ENCODE data around the gene FOXP3.
"Not testable (repeated sequence)": the region's sequence is repeated elsewhere in the genome, so short reads cannot be mapped to it uniquely, and the experiment has no call there.

Gene FOXP3

GRCh38 chrX:49264460-49264859 is at the start of gene FOXP3:
Gene FOXP3 (minus strand): TSS chrX:49264710. CDS start chrX:49258505, 6,205 bp downstream.
- no peak for DNase-seq

- no peak for DNase-seq
Measured at GRCh38 chrX:49312176-49312575, 47.7 kb upstream of the FOXP3 start.

GRCh38 chrX:49310371-49310770 is 45.9 kb upstream of the FOXP3 start:
- DNase-seq: no peak

DNA sequence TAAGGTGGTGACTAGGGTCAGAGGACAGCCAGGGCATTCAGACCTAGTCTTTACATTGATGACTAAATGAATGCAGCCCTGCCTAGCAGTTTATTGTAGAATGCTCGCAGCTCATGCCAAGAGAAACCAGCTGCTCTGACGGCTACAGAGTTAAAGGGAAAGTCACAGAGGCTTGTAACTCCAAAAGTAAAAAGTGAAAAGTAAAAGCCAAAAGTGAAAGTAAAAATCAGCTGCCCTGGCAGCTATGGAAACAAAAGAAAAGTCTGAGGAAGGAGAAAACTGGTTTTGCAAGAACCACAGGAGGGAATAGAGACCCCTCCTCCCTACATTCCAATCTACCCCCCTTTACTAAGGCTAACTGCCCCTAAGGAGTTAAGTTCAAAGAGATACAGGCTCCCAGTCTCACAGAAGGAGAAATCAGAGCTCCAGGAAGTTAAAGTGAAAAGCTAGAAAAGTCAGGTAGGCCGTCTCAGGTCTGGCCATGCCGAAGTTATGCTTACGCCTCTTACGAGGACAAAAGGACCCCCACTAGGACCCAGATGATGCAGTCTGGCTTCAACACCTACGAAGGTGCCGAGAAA is 45.0 kb upstream of the FOXP3 start:
- DNase-seq: peak in 3 of 6 experiments; percentile 39 to 72 (median 66)

DNA sequence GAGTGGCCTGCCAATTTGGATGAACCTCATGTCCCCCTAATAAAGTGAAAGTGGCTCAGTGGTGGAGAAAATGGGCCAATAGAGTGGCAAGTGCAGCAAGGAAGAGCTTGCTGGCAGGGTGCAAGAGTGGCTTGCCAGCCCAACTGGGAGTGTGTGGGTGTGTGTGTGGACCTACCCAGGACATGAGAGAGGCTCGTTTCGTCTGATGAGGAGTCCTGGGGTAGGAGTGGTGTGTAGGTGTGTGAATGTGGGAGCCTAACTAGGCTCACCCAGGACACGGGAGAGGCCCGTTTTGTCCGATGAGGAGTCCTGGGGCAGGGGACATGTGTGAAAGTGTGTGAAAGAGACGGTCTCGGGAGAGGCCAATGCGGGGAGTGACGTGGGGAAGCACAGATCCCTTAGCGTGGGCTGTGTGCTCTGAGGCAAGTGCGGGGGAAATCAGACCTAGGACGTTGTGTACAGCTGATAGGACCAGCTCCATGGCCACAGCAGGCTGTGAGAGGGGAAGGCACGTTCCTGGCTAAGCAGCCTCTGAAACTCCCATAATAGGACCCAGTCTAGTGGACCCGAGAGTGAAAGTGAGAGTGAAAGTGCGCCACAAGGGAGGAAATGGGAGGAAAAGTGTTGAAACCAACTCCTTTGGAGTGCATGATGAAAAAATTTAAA is 44.2 kb upstream of the FOXP3 start:
- DNase-seq: peak in 4 of 6 experiments; percentile 2 to 72 (median 33)

DNA sequence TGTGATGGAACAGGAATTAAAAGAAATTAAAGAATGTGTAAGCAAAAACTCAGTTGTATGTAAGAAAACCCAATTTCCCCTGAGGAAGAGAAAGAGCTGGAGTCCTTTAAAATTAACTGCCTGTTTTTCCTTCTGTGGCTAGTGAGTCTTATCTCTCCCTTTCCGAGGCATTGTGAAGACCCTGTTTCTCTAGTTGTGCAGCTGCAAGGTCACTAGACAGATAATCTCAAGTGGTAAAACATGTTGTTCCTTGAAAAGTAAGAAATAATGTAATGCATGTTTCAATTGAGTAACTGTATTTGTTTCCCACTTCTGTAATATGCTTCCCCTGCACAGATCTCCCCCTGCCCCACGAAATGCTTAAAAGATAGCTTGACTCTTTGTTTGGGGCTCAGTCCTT is 43.3 kb upstream of the FOXP3 start:
- DNase-seq: not testable (repeated sequence)

- no peak for DNase-seq
Measured at GRCh38 chrX:49303346-49303745, 38.8 kb upstream of the FOXP3 start, which contains the start of gene GAGE10. Gene GAGE10 (plus strand): TSS chrX:49303646. CDS start chrX:49304860, 1,214 bp downstream.

DNA sequence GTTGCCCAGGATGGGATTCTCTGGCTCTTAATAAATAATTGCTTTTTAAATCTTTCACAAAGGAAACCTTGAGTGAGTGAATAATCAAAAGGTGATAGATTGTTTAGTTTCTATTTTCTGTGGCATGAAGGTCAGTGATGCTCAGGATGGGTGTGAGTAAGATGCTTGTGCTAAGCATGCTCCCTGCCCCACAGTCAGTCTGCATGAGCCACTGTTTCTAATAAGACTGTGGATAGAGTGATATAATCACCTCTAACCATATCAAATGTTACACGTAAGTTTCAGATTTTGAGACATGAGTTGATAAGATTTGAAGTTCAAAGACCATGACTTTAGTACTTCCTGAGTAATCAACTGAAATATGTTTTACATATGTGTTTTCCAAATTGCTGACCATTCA is 36.2 kb upstream of the FOXP3 start:
- no peak for DNase-seq

GRCh38 chrX:49299293-49299692 is 34.8 kb upstream of the FOXP3 start:
- not testable (repeated sequence) for DNase-seq

DNA sequence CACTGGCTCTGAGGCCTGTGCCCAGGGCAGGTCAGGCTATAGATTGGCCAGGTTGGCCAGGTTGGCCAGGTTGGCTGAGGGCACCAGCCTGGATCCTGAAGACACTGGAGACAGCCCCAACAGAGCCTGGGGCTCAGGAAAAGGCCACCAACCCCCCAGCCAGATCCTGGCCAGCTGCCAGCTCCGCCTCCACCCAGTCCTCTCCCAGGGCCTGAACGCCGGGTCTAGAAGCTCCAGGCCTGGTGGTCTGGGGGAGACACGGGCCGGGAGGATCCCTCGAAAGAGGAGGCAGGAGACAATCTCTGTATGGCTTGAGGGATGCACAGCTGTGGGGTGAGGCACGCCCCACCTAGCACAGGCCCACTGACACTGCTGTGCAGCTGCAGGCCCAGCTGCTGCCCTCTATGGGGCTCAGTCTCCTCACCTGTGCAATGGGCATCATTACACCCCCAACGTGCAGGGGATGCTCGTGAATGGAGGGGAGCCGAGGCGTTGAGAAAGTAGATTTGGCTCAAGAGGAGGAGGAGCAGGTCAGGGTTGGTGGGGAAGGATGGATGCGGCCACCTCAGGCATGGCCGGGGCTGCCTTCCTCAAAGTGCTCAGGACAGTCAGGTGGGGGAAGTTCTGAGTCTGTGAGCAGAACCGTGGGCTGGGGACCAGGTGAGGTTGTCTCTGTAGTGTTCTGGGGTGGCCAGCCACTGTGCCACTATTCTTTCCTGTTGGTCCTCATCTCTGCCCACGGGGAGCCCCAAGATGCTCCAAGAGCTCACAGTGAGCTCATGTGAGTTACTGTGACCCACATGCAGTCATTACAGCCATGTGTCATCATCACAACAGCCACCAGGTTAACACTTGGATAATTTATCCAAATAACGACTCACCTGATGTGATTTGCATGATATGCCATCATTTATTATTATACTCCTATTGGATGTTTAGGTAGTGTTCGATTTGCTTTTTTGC is 28.2 kb upstream of the FOXP3 start:
- no peak for DNase-seq

DNA sequence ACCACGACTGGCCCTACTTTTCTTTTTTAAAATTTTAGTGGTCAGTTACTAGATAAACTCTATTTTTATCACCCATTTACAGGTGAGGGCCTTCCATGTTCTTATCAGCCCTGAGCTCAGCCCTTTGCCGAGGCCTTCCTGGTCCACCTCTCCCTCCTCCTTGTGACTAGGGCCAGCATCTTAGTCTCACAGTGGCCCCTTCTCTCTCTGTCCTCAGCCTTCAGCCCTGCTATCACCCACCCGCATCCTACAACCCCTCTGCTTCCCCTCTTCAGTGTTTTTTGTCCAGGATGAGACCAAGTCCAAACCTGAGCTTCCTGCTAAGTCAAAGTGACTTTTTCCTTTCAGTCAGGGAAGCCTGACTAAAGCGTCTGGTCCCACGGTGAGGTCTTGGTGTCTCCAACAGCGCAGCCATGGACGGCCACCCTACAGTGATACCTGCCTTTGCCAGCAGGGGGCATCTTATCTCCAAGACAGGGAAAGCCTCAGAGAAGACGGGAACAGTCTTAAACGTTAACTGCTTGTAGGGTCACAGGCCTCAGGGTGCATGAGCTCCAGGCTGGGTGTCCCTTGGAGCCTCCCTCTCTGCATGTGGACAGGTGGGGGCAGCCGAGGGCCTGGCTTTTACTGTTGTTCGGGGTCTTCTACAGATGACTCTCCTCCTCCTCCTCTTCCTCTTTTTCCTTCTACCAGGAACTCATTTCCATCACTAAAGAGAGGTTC is 27.3 kb upstream of the FOXP3 start:
- DNase-seq: peak; percentile 32 to 72 (median 50)

DNA sequence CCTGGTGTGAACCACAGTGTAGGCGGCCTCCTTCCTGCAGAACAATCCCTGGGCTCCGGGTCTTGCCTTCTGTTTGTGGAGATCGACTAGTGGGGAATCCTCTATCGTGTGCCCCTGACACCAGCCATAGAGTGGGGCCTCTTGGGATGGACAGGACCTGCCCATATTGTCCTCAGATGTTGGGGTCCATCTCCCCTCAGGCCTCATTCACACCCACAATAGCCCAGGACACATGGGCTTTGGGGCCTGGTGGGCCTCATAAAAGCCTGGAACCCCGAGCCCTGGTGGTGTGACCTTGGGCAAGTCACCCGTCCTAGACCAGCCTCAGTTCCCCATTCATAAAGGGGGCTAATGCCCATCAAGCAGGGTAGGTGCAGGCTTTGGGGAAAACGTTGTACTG is 25.7 kb upstream of the FOXP3 start:
- DNase-seq: no peak

- DNase-seq: no peak
Measured at GRCh38 chrX:49287665-49288064, 23.2 kb upstream of the FOXP3 start.

DNA sequence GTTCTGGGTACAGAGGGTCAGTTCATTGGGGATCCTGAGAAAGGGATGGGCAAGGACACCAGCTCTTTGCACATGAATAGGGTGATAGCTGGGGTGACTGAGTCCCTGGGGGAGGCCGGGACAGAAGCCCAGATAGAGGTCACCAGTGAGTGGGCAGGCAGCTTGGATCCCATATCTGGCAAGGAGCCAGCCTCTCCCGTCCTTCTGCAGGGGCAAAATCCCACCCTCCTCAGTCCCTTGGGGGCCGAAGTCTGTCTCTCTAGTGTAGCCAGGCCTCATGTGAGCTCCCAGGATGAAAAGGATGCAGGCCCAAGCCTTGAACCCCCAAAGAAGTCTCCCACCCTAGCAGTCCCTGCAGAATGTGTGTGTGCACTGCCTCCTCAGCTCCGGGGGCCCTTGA is 22.1 kb upstream of the FOXP3 start:
- DNase-seq: no peak

DNA sequence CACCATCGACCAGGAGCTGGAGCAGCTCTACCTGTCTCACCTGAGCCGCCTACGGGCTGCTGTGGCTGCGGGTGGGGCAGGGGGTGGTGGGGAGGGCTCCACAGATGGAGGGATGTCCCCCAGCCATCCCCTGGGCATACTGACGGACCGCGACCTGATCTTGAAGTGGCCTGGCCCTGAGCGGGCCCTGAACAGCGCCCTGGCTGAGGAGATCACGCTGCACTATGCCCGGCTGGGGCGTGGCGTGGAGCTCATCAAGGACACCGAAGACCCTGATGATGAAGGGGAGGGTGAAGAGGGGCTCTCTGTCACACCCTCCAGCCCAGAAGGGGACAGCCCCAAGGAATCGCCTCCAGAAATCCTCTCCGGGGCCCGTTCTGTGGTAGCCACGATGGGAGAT is 21.6 kb upstream of the FOXP3 start:
- DNase-seq: no peak

DNA sequence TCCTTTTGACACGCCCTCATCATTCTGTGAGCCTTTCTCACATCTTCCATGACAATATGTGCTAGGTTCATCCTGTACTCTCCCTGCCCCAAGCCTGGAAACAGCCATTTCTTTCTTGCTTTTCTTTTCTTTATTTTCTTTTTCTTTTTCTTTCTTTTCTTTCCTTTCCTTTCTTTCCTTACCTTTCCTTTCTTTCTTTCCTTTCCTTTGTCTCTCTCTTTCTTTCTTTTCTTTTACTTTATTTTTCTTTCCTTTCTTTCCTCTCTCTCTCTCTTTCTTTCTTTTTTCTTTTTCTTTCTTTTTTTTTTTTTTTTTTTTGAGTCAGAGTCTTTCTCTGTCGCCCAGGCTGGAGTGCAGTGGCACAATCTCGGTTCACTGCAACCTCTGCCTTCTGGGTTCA is 19.7 kb upstream of the FOXP3 start:
- no peak for DNase-seq

- no peak for DNase-seq
Measured at GRCh38 chrX:49282647-49283011, 18.1 kb upstream of the FOXP3 start.

- no peak for DNase-seq
Measured at GRCh38 chrX:49278081-49278480, 13.6 kb upstream of the FOXP3 start.

- DNase-seq: no peak
Measured at GRCh38 chrX:49277535-49277830, 13.0 kb upstream of the FOXP3 start.

GRCh38 chrX:49276671-49277534 is 12.4 kb upstream of the FOXP3 start:
- DNase-seq: no peak

GRCh38 chrX:49276207-49276606 is 11.7 kb upstream of the FOXP3 start:
- no peak for DNase-seq

DNA sequence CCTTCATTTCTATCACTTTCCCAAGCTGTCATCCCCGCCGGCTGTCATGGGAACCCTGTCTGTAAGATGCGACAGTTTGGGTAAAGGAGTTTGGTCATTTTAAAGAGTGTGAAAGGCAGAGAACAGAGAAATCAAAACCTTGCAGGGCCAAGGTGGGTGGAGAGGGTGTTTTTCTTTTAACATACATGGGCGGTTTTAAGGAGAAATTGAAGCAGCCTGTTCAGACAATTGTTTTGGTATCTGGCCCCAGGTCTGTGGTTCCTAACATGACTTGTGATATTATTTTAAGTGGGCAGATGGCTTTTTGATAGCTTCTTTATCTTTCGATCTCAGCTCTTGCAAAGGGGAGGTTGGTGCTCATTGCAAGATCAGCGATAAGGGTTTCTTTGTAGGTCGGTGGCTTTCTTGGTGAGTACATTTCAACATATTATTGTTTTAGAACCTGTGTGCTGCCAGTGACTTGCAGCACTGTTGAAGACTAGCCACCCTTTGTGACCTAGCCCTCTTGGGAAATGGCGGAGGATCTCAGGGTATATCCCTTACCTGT is 8.7 kb upstream of the FOXP3 start:
- peak in 5 of 6 experiments; percentile 2 to 57 (median 42) for DNase-seq
